Measurements from ENCODE around the gene CHST2.
"Not testable (repeated sequence)": the region's sequence is repeated elsewhere in the genome, so short reads cannot be mapped to it uniquely, and the experiment has no call there.

CHST2 gene, protein sequence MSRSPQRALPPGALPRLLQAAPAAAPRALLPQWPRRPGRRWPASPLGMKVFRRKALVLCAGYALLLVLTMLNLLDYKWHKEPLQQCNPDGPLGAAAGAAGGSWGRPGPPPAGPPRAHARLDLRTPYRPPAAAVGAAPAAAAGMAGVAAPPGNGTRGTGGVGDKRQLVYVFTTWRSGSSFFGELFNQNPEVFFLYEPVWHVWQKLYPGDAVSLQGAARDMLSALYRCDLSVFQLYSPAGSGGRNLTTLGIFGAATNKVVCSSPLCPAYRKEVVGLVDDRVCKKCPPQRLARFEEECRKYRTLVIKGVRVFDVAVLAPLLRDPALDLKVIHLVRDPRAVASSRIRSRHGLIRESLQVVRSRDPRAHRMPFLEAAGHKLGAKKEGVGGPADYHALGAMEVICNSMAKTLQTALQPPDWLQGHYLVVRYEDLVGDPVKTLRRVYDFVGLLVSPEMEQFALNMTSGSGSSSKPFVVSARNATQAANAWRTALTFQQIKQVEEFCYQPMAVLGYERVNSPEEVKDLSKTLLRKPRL

DNA sequence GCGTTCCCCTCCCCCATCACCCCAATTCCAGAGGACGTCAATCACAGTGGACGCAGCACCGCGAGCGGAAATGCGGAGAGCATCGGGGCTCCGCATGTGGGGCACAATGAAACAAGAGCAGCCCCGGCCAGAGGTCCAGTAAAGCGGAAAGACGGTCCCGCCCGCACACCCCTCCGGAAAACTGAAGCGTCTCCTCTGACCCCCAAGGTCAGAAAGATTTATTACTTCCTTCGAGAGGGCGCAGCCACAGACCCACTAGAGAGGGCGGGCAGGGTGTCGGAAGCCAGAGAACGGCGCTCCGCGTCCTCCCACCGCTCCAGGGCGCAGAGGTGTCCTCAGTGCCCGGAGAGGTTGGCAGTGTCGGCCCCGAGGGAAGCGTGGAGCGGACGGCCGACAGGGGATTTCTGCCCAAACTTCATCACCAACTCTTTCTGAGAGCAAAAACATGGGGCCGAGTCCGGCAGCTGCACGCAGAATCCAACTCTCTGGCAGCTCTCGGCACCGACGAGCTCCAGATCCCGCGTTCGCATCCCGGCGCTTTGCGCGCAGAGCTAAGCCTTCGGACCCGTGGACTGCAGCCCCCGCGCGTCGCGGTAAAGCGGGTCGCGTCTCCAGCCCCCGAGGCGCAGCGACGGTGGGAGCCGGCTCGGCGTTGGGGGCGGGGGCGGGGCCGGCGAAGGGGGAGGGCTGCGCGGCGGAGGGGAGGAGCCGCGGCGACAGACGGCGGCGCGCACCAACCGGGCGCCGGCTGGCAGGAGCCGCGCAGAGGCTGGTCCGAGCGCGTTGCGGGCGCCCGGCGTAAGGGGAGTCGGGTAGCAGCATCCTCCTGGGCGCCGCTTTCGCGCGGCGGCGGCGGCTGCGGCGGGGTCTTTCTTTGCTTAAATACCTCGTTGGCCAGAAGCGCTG lies at the start of gene CHST2:
CHST2 (plus strand) TSS at position 763 of the 906 bp plus-strand sequence. CDS start 1,046 bp downstream, outside the sequence.
- peak; percentile 64 for DNase-seq

GRCh38 chr3:143070977-143071551 lies 48.5 kb upstream of the CHST2 start:
- no peak for DNase-seq

- no peak for DNase-seq
Measured at GRCh38 chr3:143071776-143072175, 47.8 kb upstream of the CHST2 start.

- DNase-seq, result not testable (repeated sequence)
Measured at GRCh38 chr3:143072298-143073020, 47.1 kb upstream of the CHST2 start.

GRCh38 chr3:143073541-143073940 lies 46.0 kb upstream of the CHST2 start:
- not testable (repeated sequence) for DNase-seq

GRCh38 chr3:143073983-143074382 lies 45.6 kb upstream of the CHST2 start:
- not testable (repeated sequence) for DNase-seq

DNA sequence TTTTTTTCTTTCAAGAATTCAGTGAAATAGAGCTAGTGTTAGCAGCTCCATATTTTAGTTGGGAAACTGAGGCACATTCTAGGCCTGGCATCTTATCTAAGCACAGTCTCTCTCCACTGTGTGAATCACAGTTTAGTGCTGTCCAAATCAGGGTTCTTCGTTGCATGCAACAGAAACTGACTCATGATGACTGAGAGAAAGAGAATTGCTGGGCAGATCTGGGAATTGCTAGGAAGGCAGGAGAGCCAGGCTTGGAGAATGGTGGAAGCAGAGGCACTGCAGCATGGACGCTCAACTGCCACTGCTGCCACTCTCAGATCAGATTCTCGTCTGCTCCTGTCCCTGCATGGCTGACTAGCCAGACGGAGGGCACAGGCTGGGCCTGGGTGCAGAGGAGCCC lies 40.7 kb upstream of the CHST2 start:
- DNase-seq, result no peak

DNA sequence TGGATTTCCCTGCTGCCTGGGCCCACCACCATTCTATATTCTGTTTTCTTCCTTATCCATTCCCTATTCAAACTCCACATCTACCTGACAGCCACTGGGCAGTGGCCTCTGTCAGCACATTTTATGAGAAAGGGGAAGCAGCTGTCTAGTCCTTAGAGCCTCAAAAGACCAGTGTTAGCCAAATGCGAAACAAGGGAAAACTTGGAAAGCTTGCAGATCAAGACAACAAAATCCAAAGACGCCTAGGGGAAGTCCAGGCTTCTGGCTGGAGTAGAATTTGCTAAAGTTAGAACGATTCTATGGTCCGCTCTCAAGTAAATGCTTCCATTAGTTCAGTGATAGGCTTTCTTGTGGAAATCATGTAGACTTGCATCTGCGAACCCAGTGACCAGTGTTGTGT lies 39.4 kb upstream of the CHST2 start:
- DNase-seq, result no peak

DNA sequence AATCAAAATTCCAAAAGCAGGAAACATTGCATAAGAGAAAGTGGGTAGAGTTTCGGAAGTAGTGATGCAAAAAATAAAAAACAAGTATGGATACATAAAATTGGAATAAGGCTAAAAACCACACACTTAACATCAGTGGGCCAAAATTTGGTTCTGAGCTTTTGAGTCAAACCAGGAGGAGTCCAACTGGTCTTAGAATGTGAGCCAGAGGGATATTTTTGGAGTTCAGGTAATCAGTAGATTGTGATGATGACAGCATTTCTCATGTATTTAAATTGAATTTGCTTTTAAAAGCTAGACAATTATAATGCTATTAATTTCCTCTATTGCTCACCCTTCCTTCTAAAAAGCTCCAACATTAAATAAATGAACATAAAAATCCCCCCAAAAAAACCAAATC lies 38.2 kb upstream of the CHST2 start:
- no peak for DNase-seq

DNA sequence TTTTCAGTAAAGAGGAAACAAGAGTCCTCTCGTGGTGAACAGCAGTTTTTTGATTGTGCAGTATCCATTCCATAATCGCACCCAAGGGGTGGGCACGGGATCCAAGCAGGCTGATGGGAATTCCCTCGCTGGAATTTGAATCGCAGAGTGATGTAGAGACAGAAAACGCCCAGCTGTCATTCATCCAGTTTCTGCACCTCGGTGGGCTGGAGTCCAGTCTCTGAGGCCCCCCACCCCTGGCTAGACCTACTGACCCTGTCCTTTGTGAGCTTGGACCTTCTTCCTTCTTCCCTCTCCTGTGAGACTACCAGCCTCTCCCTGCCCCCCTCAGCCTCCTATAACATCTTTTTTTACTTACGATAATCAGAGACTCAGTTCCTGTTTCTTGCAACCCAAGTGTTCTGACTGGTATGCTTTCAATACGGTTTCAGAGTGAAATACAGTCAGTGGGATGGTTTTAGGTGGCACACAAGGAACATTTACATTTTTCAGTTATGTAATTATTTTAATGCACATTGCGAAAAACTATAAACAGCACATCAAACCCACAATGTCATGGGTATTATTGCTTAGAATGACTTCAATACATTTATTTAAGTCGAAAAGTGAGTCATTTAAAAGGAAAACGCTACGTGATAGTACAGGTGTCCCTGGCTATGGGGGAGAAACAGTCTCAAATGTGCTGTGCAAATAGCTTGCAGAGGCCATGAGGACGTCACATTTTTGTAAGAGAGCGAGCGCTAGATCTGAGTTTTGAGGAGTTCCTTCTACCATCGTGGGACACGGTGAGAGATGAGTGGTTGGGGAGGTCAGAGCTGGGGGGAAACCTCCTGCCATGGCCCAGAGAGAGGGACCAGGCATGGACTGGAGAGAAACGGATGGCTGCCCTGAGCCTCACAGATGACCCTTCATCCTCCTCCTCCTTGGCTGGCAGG lies 37.5 kb upstream of the CHST2 start:
- DNase-seq, result no peak

- no peak for DNase-seq
Measured at GRCh38 chr3:143083781-143084180, 35.8 kb upstream of the CHST2 start.

DNA sequence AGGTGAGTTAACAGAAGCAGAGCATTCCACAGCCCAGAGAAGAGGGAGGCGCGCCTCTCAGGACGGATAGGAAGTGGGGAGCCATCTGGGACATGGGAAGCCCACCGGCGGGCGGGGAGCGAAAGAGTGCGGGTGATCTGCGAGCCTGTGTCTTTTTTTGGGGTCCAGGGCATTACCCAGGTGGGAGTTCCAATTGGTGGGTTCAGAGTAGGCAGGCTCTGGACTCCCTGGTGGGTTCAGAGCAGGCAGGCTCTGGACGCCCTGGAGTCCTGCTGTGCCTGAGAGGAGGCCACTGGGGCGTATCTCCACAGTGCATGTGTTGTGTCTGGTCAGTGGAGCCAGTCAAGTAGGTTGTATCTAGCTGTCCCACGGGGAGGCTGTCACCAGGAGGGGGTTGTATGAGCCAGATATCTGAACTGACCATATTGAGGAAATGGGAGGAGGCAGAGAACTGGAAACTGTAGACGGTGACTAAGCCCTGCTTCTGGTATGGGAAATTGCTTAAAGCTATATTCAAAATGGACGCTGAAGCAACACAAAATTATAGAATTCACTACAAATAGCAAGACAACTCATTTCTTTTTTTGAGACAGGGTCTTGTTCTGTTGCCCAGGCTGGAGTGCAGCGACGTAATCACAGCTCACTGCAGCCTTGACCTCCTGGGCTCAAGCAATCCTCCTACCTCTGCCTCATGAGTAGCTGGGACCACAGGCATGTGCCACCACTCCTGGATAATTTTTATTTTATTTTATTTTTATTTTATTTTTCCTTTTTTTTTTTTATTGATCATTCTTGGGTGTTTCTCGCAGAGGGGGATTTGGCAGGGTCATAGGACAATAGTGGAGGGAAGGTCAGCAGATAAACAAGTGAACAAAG lies 34.5 kb upstream of the CHST2 start:
- DNase-seq, result peak; percentile 10

GRCh38 chr3:143088835-143089234 lies 30.7 kb upstream of the CHST2 start:
- DNase-seq, result no peak

GRCh38 chr3:143089965-143090364 lies 29.6 kb upstream of the CHST2 start:
- no peak for DNase-seq

DNA sequence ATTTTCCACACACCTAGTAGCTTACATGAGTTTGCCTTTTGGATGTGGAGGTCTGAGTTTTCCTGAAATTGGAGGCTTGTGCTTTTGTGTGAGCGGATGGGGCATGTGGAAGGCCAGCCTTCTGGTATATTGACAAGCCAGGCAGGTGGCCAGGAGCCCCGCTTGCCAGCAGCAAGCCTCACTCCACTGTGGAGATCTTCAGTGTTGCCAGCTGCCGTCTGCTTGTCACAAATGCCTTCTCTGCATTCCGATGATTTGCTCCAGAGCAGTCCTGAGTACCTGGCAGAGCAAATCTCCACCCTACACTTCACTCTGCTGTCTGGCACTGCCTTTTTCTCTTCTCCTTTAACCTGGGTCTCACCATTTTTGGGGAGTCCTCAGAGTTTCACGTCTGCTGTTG lies 29.1 kb upstream of the CHST2 start:
- no peak for DNase-seq

GRCh38 chr3:143090976-143091837 lies 28.4 kb upstream of the CHST2 start:
- DNase-seq, result no peak

DNA sequence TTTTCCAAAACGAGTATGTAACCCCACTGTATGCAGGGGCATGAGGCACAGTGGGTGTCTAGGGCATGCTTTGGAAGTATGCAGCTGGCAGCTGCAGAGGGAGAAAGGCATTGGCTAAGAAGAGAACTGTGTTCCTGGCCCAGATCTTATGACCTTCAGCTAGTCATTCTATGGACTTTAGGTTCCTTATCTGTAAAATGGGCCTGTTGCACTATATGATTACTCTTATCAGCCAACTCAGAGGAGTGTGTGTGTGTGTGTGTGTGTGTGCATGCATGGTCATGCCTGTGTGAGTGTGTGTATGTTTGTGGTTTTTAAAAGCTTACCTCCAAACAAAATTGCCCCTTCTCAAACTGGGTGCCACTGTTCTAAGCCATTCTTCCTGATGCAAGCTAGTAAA lies 27.4 kb upstream of the CHST2 start:
- DNase-seq, result no peak

DNA sequence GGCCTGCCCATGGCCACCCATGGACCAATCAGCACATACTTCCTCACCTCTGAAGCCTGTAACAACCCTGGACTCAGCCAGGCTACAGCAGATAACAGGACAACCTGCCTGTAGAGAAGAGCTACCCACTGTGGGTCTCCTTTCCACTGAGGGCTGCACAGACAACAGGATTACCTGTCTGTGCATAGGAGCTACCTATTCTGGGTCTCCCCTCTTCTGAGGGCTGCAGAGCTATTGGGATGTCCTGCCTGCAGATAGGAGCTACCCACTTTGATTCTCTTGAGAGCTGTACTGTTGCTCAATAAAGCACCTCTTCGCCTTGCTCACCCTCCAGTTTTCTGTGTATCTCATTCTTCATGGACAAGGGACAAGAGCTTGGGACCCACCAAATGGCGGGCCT lies 23.8 kb upstream of the CHST2 start:
- no peak for DNase-seq

DNA sequence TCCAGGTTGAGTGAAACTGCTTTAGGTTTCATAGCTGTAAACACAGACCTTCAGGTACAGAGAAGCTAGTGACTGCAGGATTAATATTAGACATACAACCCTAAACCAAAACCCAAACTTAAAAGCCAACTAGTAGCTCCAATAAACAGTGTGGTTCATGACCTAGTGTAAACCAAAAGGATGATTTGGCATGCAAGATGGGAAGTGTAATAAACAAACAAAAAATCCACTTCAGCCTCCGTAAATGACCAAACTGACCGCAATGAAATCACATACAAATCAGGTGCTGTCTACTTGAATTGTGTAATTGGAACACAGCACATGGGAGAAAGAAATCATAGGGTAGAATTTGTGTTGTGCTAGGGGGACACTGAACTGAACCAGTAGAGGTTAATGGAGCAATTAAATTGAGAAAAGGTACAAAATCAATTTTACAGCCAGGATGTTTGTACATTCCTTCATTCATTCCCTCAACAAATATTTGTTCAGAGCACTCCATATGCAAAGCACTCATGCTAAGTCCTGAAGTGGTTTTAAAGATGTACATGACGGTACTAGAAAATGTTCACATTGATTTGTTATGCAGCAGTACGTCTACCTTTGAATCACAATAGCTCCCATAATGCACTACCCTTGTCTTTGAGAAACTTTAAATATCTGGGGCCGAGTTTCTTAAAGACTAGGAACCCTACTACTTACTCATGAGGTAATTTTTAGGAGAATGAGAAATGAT lies 21.4 kb upstream of the CHST2 start:
- DNase-seq, result no peak

All from CD4-positive, alpha-beta T cell treated with Interleukin-17A for 1 hour (primary cell).